Measurements from ENCODE around the gene STN1.

The STN1 gene

GRCh38 chr10:103892181-103892580, 25.8 kb downstream of the STN1 start:
- no peak for FAIRE-seq

- no peak for FAIRE-seq
Observed at GRCh38 chr10:103890688-103891087, 27.3 kb downstream of the STN1 start.

GRCh38 chr10:103890194-103890658, 27.8 kb downstream of the STN1 start:
- FAIRE-seq: no peak

GRCh38 chr10:103889121-103889720, 28.8 kb downstream of the STN1 start:
- FAIRE-seq: no peak

- peak; percentile 97 for FAIRE-seq
Observed at GRCh38 chr10:103888113-103888841, 29.7 kb downstream of the STN1 start.

- no peak for FAIRE-seq
Observed at GRCh38 chr10:103885617-103886016, 32.4 kb downstream of the STN1 start.

- FAIRE-seq: peak; percentile 91
Observed at GRCh38 chr10:103884681-103885139, 33.3 kb downstream of the STN1 start.

- FAIRE-seq: no peak
Observed at GRCh38 chr10:103882285-103883007, 35.5 kb downstream of the STN1 start.

GRCh38 chr10:103881416-103882284, 36.3 kb downstream of the STN1 start:
- FAIRE-seq: no peak

GRCh38 chr10:103879831-103880230, 38.2 kb downstream of the STN1 start:
- no peak for FAIRE-seq

GRCh38 chr10:103879409-103879808, 38.6 kb downstream of the STN1 start:
- no peak for FAIRE-seq

GRCh38 chr10:103877861-103878260, 40.1 kb downstream of the STN1 start:
- no peak for FAIRE-seq

- FAIRE-seq: no peak
Observed at GRCh38 chr10:103876155-103876554, 41.8 kb downstream of the STN1 start.

- no peak for FAIRE-seq
Observed at GRCh38 chr10:103874730-103875129, 43.3 kb downstream of the STN1 start.

GRCh38 chr10:103872137-103872931, 45.6 kb downstream of the STN1 start:
- FAIRE-seq: no peak

GRCh38 chr10:103871006-103871405, 47.0 kb downstream of the STN1 start:
- FAIRE-seq: no peak

- no peak for FAIRE-seq
Observed at GRCh38 chr10:103870516-103870915, 47.5 kb downstream of the STN1 start.

- no peak for FAIRE-seq
Observed at GRCh38 chr10:103869336-103869735, 48.6 kb downstream of the STN1 start.

GRCh38 chr10:103868200-103868599, 49.8 kb downstream of the STN1 start:
- no peak for FAIRE-seq

GRCh38 chr10:103861505-103861904, 56.5 kb downstream of the STN1 start:
- no peak for FAIRE-seq

GRCh38 chr10:103859161-103860086, 58.6 kb downstream of the STN1 start:
- FAIRE-seq: peak; percentile 87

Data from G401.6 (cell line).